Kidney glomerular epithelial cell (primary cell): ENCODE measurements around the gene MEGF6.
A peak's percentile ranks its signal among the peaks of the same experiment; 100 is the strongest.

Source experiments
- DNase-seq: peaks from one replicate; lab custom pipeline; 2025; lab: John Stamatoyannopoulos, UW

Gene MEGF6

GRCh38 chr1:3456964-3457909, 154.1 kb downstream of the MEGF6 start:
- DNase-seq = no peak

DNA sequence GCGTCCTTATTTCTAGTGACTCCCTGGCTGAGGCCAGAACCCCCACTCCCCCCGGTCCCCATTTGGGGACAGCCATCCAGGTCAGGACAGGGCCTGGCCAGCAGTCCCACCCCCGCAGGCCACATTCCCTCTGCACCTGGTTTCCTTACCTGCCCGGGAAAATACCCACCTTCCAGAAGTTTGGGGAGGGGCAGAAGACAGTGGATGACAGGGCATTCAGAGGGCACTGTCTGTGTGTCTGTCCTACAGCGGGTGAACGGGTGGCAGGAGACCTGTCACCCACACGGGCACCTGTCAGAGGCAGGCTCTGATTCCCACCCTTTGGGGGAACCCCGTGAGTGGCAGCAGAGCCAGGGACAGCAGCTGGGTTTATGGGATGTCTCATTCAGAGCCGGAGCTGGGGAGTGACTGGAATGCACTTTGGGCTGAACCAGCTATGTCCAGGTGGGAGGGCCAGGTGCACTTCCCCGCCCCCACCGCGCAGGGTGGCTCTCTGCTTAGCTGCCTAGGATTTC, 154.8 kb downstream of the MEGF6 start:
- DNase-seq = no peak

- no peak for DNase-seq
Observed at GRCh38 chr1:3455670-3456448, 155.4 kb downstream of the MEGF6 start.

DNA sequence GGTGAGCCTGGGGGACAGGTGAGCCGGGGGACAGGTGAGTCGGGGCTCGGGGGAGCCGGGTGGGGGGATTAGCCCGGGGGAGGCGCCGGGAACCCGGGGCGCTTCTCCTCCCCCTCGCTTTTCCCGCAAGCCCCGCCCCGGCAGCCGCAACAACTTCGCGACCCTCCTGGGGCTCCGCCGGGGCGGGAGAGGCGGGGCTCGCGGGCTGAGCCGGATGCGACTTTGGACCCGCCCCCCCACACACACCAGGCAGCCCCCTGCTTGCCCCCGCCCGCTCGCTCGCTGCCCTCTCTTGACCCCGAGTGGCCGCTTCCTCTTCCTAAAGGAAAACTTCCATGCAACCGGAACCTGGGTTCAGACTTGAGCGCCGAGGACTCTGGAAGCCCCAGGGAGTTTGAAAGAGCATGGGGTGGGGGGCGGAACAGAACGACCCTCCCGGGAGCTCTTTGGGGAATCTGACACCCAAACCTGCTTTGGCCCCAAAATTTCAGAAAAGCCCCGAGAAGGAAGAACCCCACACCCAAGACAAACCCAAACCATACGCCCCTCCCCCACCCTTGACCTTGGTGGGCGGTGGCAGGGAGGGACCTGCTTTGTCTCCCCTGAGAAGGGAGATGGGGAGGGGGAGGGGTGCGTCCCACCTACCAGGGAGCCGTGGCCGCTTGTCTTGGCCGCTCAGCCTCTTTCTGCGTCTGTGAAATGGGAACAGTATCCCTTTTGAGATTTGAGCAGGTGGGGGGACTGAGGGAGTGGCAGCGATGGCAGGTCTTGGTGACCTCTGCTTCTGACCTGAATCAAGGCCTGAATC, 156.3 kb downstream of the MEGF6 start:
- DNase-seq = no peak

GRCh38 chr1:3453891-3454810, 157.2 kb downstream of the MEGF6 start, which contains the start of gene ARHGEF16:
TSS of gene ARHGEF16 (plus strand) at chr1:3454665. CDS start at chr1:3463085, 8,420 bp downstream.
- peak; percentile 32 for DNase-seq

DNA sequence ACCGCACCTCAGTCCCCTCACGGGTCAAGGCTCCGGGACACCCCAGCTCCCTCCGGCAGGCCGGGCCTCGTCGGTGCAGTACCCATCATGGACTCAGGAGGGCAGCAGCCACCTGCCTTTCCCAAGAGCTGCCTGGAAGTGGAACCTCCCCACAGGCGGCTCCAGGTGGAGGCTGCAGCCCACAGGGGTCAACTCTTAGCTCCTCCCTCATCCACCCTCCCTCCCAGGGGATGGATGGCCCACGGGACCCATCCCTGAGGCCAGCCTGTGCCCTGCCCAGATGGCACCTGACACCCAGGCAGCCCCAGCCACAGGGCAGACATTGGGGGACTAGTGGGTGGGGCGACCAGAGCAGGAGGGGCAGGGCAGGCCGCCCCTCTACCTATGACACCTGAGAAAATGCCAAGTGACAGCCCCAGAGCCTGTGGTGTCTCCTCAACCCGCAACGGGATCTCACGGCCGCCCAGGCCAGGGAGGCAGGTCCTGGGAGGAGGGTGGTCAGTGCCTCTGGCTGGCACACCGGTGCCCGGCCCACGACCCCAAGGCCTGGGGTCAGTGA, 158.0 kb downstream of the MEGF6 start:
- peak; percentile 42 for DNase-seq

GRCh38 chr1:3452866-3453175, 158.5 kb downstream of the MEGF6 start:
- no peak for DNase-seq

GRCh38 chr1:3451994-3452865, 159.1 kb downstream of the MEGF6 start:
- DNase-seq = no peak

- no peak for DNase-seq
Observed at GRCh38 chr1:3450983-3451382, 160.3 kb downstream of the MEGF6 start.

- no peak for DNase-seq
Observed at GRCh38 chr1:3450202-3450863, 161.0 kb downstream of the MEGF6 start.

DNA sequence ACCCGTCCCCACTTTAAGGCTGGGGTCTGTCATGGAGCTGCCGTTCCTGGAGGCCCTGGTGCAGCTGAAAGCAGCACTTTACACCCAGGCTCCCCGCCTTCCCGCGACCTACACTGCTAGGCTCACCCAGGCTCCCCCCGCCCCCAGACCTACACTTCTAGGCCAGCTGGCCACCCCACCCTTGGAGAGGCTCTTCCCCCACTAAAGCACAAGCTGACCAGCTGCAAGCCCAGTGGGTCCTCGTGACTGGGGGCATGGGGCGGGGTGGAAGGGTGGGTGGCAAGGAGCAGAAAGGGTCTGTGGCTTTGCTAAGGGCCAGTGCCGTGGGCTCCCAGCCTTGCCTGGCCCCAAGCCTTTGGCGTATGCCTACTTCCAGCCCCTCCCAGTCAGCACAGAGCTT, 166.6 kb downstream of the MEGF6 start:
- no peak for DNase-seq

DNA sequence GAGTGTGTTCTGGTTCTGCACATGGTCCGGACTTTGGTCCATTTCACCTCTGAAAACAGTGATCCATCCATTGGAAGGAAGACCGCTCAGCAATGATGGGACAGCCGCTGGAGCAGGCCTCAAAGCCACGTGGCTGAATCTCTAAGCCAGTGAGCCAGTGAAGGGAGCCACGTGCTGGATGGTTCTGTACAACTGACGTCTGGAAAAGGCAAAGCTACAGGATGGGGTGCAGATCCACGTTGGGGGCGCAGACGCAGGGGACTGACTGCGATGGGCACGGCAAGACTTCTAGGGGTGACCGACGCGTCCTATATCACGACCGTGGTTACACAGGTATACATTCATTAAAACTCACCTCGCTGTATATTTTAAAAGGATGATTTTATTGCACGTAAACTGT, 167.0 kb downstream of the MEGF6 start:
- no peak for DNase-seq

- DNase-seq = no peak
Observed at GRCh38 chr1:3443807-3444206, 167.5 kb downstream of the MEGF6 start.

DNA sequence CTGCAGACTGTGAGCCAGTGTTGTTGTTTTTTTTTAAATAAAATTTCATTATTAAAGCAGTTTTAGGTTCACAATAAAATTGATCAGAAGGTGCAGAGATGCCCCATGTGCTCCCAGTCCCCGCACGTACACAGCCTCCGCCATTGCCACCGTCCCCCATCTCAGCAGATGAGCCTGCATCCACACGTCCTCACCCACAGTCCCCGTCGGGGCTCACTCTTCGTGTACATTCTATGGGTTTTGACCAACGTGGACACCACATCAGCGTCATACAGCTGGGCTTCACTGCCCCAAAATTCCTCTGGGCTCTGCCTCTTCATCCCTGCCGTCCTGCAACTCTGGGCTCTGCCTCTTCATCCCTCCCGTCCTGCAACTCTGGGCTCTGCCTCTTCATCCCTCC, 168.4 kb downstream of the MEGF6 start:
- no peak for DNase-seq

- DNase-seq = no peak
Observed at GRCh38 chr1:3442331-3442730, 169.0 kb downstream of the MEGF6 start.

- DNase-seq = no peak
Observed at GRCh38 chr1:3441880-3442279, 169.4 kb downstream of the MEGF6 start.

DNA sequence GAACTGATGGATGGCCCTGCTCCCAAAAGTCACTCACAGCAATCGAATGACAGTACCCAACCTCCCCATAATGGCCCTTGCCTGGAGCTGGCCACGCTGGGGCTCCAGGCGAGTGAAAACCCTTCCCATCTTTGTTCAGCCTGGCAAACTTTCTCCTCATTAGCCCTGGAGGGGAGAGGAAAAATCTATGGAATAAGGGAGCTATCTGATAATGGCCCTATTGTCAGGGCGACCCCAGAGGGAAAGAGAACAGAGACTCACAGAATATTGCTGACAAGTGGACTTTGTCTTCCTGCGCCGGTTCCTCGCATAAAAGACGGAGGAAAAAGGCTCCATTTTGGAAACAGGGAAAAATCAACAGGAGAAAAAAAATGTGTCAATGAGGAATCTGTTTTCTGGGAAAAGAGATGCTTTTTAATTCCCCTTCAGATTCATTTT, 169.9 kb downstream of the MEGF6 start:
- no peak for DNase-seq

DNA sequence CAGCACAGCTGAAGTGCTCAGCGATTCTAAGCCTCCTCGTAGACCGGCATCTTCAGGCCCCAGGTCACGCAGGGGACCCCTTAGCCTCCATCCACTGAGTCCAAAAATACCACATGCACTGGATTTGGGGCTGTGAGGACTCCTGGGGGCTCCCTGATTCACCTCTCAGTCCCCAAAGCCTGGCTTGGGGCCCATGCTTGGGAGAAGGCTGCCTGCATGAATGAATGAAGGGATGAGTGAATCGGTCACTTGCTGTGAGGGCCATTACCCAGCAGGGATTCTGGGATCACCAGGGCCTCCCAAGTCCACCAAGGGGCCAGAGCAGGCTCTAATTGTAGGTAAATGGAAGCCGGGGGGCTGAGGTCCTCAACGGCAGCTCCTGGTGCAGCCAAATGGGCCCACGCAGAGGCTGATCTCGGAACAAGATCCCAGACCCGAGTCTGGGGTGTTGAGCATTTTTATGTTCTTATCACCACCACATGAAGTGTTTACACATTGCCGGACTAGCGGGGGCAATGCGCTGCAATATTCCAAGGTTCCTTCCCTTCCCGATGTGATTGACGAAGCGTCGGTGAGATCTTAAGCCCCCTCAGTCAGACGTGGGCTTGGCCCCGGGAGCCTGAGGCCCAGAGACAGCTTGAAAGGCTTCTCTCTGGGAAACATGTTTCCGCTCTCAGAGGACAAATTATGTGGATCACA, 170.4 kb downstream of the MEGF6 start:
- no peak for DNase-seq
